Glutamatergic neuron (in vitro differentiated cells): Measurements from ENCODE around the gene PPP6R2. TPM values are rescaled to one million over a fixed set of nuclear protein-coding genes. Genes with fewer than 3 reads are reported as not detected.

Source experiments
- DNase-seq: peaks from one replicate; pipeline ENCODE4 v3.0.0; 2022
- H3K27ac Mint-ChIP-seq: one replicate; pipeline ENCODE4 v1.8.0; 2020; ENCODE audit warnings: mild to moderate bottlenecking, mixed read lengths, inconsistent platforms; ENCODE audit not compliant: unreplicated experiment
- H3K27me3 Mint-ChIP-seq: one replicate; pipeline ENCODE4 v1.8.0; 2020; ENCODE audit warnings: mild to moderate bottlenecking, moderate library complexity, mixed read lengths, inconsistent platforms; ENCODE audit not compliant: unreplicated experiment
- H3K36me3 Mint-ChIP-seq: one replicate; pipeline ENCODE4 v1.8.0; 2020; ENCODE audit warnings: mild to moderate bottlenecking, mixed read lengths, inconsistent platforms; ENCODE audit not compliant: unreplicated experiment
- H3K4me1 Mint-ChIP-seq: one replicate; pipeline ENCODE4 v1.8.0; 2020; ENCODE audit warnings: mild to moderate bottlenecking, low read depth, mixed read lengths, inconsistent platforms; ENCODE audit not compliant: unreplicated experiment
- H3K4me3 Mint-ChIP-seq: one replicate; pipeline ENCODE4 v1.8.0; 2020; ENCODE audit warnings: mild to moderate bottlenecking, mixed read lengths, inconsistent platforms; ENCODE audit not compliant: unreplicated experiment
- H3K9me3 Mint-ChIP-seq: one replicate; pipeline ENCODE4 v1.8.0; 2020; ENCODE audit warnings: mild to moderate bottlenecking, moderate library complexity, mixed read lengths, inconsistent platforms; ENCODE audit not compliant: unreplicated experiment
- total RNA-seq: library from RNA; stranded (reverse); fragmentation: NEBNext Ultra II Directional; extraction: Animal tissue kit (Norgen Biotek cat#: 25700); gene quantifications from one replicate; pipeline ENCODE4 v1.2.1, GENCODE V29; 2021; ENCODE audit not compliant: unreplicated experiment
- TF ChIP-seq, protein P1 (sequence below): fragments of 200-600 bp; sonication (generic); IDR thresholded peaks from one replicate; pipeline ENCODE4 v1.5.0; 2021; ENCODE audit not compliant: partially characterized antibody, unreplicated experiment

Gene PPP6R2
- total RNA-seq, 1 donor from 2014 or later: 122 TPM

GRCh38 chr22:50338860-50339462, 4.2 kb upstream of the PPP6R2 start:
- Mint-ChIP-seq H3K27me3 (no peaks in the 10 kb centered on the region), H3K9me3 (peaks cover 3% of the 10 kb centered on the region), H3K4me3 (no peak overlapping the region), H3K4me1 (no peaks in the 10 kb centered on the region), H3K27ac (no peak overlapping the region), H3K36me3 (no peaks in the 10 kb centered on the region)
- TF ChIP-seq, protein P1, sequence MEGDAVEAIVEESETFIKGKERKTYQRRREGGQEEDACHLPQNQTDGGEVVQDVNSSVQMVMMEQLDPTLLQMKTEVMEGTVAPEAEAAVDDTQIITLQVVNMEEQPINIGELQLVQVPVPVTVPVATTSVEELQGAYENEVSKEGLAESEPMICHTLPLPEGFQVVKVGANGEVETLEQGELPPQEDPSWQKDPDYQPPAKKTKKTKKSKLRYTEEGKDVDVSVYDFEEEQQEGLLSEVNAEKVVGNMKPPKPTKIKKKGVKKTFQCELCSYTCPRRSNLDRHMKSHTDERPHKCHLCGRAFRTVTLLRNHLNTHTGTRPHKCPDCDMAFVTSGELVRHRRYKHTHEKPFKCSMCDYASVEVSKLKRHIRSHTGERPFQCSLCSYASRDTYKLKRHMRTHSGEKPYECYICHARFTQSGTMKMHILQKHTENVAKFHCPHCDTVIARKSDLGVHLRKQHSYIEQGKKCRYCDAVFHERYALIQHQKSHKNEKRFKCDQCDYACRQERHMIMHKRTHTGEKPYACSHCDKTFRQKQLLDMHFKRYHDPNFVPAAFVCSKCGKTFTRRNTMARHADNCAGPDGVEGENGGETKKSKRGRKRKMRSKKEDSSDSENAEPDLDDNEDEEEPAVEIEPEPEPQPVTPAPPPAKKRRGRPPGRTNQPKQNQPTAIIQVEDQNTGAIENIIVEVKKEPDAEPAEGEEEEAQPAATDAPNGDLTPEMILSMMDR: no peak
- DNase-seq: no peak

DNA sequence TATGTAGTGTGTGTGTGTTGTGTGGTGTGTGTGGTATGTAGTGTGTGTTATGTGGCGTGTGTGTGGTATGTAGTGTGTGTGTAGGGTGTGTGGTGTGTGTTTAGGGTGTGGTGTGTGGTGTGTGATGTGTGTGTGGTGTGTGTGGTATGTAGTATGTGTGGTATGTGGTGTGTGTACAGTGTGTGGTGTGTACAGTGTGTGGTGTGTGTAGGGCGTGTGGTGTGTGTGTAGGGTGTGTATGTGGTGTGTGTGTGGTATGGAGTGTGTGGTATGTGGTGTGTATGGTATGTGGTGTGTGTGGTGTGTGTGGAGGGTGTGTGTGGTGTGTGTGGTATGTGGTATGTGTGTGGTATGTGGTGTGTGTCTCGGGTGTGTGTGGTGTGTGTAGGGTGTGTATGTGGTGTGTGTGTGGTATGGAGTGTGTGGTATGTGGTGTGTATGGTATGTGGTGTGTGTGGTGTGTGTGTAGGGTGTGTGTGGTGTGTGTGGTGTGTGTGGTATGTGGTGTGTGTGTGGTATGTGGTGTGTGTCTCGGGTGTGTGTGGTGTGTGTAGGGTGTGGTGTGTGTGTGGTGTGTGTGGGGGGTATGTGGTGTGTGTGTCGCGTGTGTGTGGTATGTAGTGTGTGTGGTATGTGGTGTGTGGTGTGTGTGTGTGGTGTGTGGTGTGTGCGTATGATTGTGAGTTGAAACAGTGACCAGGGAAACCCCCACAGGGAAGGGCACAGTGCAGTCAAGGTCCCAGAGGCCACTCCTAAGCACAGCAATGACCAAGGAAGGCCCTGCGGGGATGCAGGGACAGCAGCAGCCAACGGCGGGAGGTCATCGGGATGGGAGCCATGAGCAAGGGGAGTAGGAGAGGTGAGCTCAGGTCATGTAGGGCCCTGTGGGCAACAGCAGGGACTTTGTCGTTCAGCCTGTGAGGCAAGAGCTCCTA, 2.9 kb upstream of the PPP6R2 start:
- peak; percentile 52 for DNase-seq
- no peaks in the 10 kb centered on the region for H3K27me3 Mint-ChIP-seq
- H3K4me1 Mint-ChIP-seq: no peaks in the 10 kb centered on the region

GRCh38 chr22:50341977-50342650, 1.0 kb upstream of the PPP6R2 start:
- Mint-ChIP-seq H3K4me1 (no peaks in the 10 kb centered on the region), H3K36me3 (no peaks in the 10 kb centered on the region), H3K27me3 (no peaks in the 10 kb centered on the region), H3K9me3 (peaks cover 3% of the 10 kb centered on the region), H3K27ac (peak overlapping the region; percentile 66), H3K4me3 (peak overlapping the region; percentile 89)
- TF ChIP-seq, protein P1: peak; percentile 93
- peak; percentile 94 for DNase-seq

More for the DNA sequence above, 2.9 kb upstream of the PPP6R2 start:
- H3K9me3 Mint-ChIP-seq: peaks cover 3% of the 10 kb centered on the region
- no peak overlapping the region for H3K27ac Mint-ChIP-seq
- H3K36me3 Mint-ChIP-seq: no peaks in the 10 kb centered on the region
- TF ChIP-seq, protein P1: no peak
- no peak overlapping the region for H3K4me3 Mint-ChIP-seq

DNA sequence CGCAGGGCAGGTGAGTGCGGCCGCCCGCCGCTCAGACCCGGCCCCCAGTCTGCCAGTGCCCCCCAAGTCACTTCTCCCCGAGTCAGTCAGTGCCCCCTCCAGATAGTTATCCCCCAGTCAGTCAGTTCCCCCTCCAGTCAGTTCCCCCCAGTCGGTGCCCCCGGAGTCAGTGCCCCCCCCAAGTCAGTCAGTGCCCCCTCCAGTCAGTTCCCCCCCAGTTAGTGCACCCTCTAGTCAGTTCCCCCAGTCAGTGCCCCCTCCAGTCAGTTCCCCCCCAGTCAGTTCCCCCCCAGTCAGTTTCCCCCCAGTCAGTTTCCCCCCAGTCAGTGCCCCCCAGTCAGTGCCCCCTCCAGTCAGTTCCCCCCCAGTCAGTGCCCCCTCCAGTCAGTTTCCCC, 411 bp downstream of the PPP6R2 start:
- Mint-ChIP-seq H3K9me3 (peaks cover 3% of the 10 kb centered on the region), H3K36me3 (no peaks in the 10 kb centered on the region), H3K27me3 (no peaks in the 10 kb centered on the region), H3K4me3 (peak overlapping the region; percentile 72), H3K4me1 (no peaks in the 10 kb centered on the region), H3K27ac (no peak overlapping the region)
- DNase-seq: no peak
- TF ChIP-seq, protein P1: no peak
